ENCODE data around the gene PCDHB7. TPM values are rescaled to one million over a fixed set of nuclear protein-coding genes. Genes with fewer than 3 reads are reported as not detected.

PCDHB7 gene
- 1.2 and 1.3 TPM in 2 replicates for total RNA-seq

GRCh38 chr5:141172381-141173204 is at the start of gene PCDHB7:
Gene PCDHB7, plus strand, starts transcription at chr5:141172644. Its CDS starts 192 bp downstream, at chr5:141172836.

GRCh38 chr5:141135030-141135717 is 37.3 kb upstream of the PCDHB7 start, which contains the start of gene PCDHB5:
Gene PCDHB5, plus strand, starts transcription at chr5:141135206. Its CDS starts 229 bp downstream, at chr5:141135435.

DNA sequence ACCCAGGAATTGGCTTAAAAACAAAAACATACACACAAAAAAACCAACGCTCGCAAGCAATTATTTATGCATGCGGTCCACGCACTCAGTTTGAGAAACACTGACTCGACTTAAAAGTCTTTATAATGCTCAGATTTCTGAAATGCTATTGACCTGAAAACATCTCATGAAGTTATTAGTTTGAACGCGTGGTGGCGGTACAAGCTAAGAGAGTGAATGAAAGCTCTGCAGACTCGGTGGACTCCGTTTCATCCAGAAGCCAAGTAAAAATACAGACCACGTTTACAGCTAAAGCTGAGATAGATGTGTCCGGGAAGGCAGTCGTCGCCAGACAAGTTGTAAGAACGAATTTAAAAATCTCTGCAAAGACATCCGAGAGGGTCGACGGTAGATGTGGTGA is 22.6 kb upstream of the PCDHB7 start, which contains the start of gene PCDHB6:
PCDHB6 (plus strand) TSS at position 246 of the 400 bp plus-strand sequence. CDS start 201 bp downstream, outside the sequence.

DNA sequence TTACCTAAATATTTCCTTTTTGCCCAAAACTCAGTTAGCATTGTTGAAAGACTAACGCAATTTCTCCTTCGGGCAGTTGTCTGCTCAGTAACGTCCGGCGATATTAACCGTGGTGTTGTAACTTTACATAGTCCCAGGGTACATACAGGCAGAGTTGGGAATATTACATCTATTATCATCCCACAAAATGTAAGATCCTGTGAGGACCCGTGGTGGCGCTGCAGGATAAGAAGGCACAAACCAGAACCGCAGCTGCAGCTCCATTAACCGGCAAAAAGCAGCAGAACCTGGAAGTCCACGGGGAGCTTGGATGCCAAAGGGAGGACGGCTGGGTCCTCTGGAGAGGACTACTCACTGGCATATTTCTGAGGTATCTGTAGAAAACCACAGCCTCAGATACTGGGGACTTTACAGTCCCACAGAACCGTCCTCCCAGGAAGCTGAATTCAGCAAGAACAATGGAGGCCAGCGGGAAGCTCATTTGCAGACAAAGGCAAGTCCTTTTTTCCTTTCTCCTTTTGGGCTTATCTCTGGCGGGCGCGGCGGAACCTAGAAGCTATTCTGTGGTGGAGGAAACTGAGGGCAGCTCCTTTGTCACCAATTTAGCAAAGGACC is 5.2 kb downstream of the PCDHB7 start, which contains the start of gene PCDHB8:
PCDHB8 (plus strand) TSS at position 214 of the 615 bp plus-strand sequence; CDS start at position 459, 245 bp downstream.

GRCh38 chr5:141182248-141182647 is 9.8 kb downstream of the PCDHB7 start, which contains the start of gene PCDHB16:
Gene PCDHB16, plus strand, starts transcription at chr5:141182387. Its CDS starts 173 bp downstream, at chr5:141182560.

GRCh38 chr5:141186897-141187512 is 14.6 kb downstream of the PCDHB7 start, which contains the start of gene PCDHB9:
Gene PCDHB9, plus strand, starts transcription at chr5:141187161. Its CDS starts 158 bp downstream, at chr5:141187319.

DNA sequence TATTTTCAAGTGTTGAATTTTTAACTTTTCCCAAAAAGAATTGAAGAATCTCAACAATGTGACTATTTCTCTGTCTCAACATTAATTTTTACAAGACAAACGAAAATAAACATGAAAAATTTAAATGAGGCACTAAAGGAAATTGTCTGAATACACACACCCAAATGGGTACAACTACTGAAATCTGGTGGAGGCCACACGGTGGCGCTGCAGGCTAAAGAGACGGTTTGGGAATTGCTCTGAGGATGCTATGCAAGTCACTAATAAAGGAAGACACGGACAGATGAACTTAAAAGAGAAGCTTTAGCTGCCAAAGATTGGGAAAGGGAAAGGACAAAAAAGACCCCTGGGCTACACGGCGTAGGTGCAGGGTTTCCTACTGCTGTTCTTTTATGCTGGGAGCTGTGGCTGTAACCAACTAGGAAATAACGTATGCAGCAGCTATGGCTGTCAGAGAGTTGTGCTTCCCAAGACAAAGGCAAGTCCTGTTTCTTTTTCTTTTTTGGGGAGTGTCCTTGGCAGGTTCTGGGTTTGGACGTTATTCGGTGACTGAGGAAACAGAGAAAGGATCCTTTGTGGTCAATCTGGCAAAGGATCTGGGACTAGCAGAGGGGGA is 19.8 kb downstream of the PCDHB7 start, which contains the start of gene PCDHB10:
PCDHB10 (plus strand) TSS at position 244 of the 616 bp plus-strand sequence; CDS start at position 444, 200 bp downstream.

GRCh38 chr5:141199359-141200235 is 27.2 kb downstream of the PCDHB7 start, which contains the start of gene PCDHB11:
Gene PCDHB11, plus strand, starts transcription at chr5:141199627. Its CDS starts 148 bp downstream, at chr5:141199775.

GRCh38 chr5:141208478-141208877 is 36.0 kb downstream of the PCDHB7 start, which contains the start of gene PCDHB12:
Gene PCDHB12, plus strand, starts transcription at chr5:141208719. Its CDS starts 189 bp downstream, at chr5:141208908.

GRCh38 chr5:141213656-141214339 is 41.4 kb downstream of the PCDHB7 start, which contains the start of gene PCDHB13:
Gene PCDHB13, plus strand, starts transcription at chr5:141213919. Its CDS starts 205 bp downstream, at chr5:141214124.

GRCh38 chr5:141223112-141223783 is 50.8 kb downstream of the PCDHB7 start, which contains the start of gene PCDHB14:
Gene PCDHB14, plus strand, starts transcription at chr5:141223343. Its CDS starts 163 bp downstream, at chr5:141223506.

Other genes starting within 250 kb of the PCDHB7 start
- 0.25 TPM in 1 of 2 replicates, not detected in the other for gene PCDHAC1, start 246.3 kb upstream of the PCDHB7 start, total RNA-seq
- 0.12 and 0.15 TPM in 2 replicates for gene PCDHAC2, start 206.2 kb upstream of the PCDHB7 start, total RNA-seq
- not detected in 2 replicates for gene PCDHB1, start 121.3 kb upstream of the PCDHB7 start, total RNA-seq
- gene PCDHB2, start 78.0 kb upstream of the PCDHB7 start, total RNA-seq = 1.9 TPM in 2 replicates
- 0.34 and 1.1 TPM in 2 replicates for gene PCDHB3, start 72.2 kb upstream of the PCDHB7 start, total RNA-seq
- gene PCDHB4, start 50.8 kb upstream of the PCDHB7 start, total RNA-seq = 0.64 and 0.75 TPM in 2 replicates
- gene PCDHB5, start 37.4 kb upstream of the PCDHB7 start, total RNA-seq = 1.1 and 2.2 TPM in 2 replicates
- gene PCDHB6, start 22.6 kb upstream of the PCDHB7 start, total RNA-seq = 0.06 and 0.39 TPM in 2 replicates
- 0.12 and 1.1 TPM in 2 replicates for gene PCDHB8, start 5.1 kb downstream of the PCDHB7 start, total RNA-seq
- gene PCDHB16, start 9.7 kb downstream of the PCDHB7 start, total RNA-seq = 0.81 and 1.0 TPM in 2 replicates
- gene PCDHB9, start 14.5 kb downstream of the PCDHB7 start, total RNA-seq = 0.56 and 1.0 TPM in 2 replicates
- 0.56 and 1.2 TPM in 2 replicates for gene PCDHB10, start 19.7 kb downstream of the PCDHB7 start, total RNA-seq
- gene PCDHB11, start 27.0 kb downstream of the PCDHB7 start, total RNA-seq = 0.34 and 0.62 TPM in 2 replicates
- 0.29 and 0.56 TPM in 2 replicates for gene PCDHB12, start 36.1 kb downstream of the PCDHB7 start, total RNA-seq
- 1.4 and 1.7 TPM in 2 replicates for gene PCDHB13, start 41.3 kb downstream of the PCDHB7 start, total RNA-seq
- gene PCDHB14, start 50.7 kb downstream of the PCDHB7 start, total RNA-seq = 1.2 and 2.5 TPM in 2 replicates
- gene PCDHB15, start 72.8 kb downstream of the PCDHB7 start, total RNA-seq = 1.6 and 1.7 TPM in 2 replicates
- 0.12 TPM in 1 of 2 replicates, not detected in the other for gene SLC25A2, start 131.4 kb downstream of the PCDHB7 start, total RNA-seq
- 47.1 and 52.2 TPM in 2 replicates for gene TAF7, start 148.1 kb downstream of the PCDHB7 start, total RNA-seq
- 0.19 and 1.3 TPM in 2 replicates for gene PCDHGA1, start 157.9 kb downstream of the PCDHB7 start, total RNA-seq
- 3.5 and 5.2 TPM in 2 replicates for gene PCDHGA2, start 166.1 kb downstream of the PCDHB7 start, total RNA-seq
- gene PCDHGA3, start 171.2 kb downstream of the PCDHB7 start, total RNA-seq = 5.1 and 8.1 TPM in 2 replicates
- 1.6 and 2.6 TPM in 2 replicates for gene PCDHGB1, start 177.5 kb downstream of the PCDHB7 start, total RNA-seq
- 5.8 and 6.8 TPM in 2 replicates for gene PCDHGA4, start 182.4 kb downstream of the PCDHB7 start, total RNA-seq
- 4.5 and 6.7 TPM in 2 replicates for gene PCDHGB2, start 187.3 kb downstream of the PCDHB7 start, total RNA-seq
- 3.0 and 3.1 TPM in 2 replicates for gene PCDHGA5, start 191.5 kb downstream of the PCDHB7 start, total RNA-seq
- 3.2 and 3.8 TPM in 2 replicates for gene PCDHGB3, start 197.6 kb downstream of the PCDHB7 start, total RNA-seq
- 6.9 and 10.2 TPM in 2 replicates for gene PCDHGA6, start 201.2 kb downstream of the PCDHB7 start, total RNA-seq
- 9.9 and 10.7 TPM in 2 replicates for gene PCDHGA7, start 210.1 kb downstream of the PCDHB7 start, total RNA-seq
- gene PCDHGB4, start 215.1 kb downstream of the PCDHB7 start, total RNA-seq = 14.1 and 14.6 TPM in 2 replicates
- 1.4 and 1.5 TPM in 2 replicates for gene PCDHGA8, start 220.0 kb downstream of the PCDHB7 start, total RNA-seq
- gene PCDHGB5, start 225.3 kb downstream of the PCDHB7 start, total RNA-seq = 32.0 and 38.0 TPM in 2 replicates
- 5.3 and 6.2 TPM in 2 replicates for gene PCDHGA9, start 230.1 kb downstream of the PCDHB7 start, total RNA-seq
- 2.6 and 3.6 TPM in 2 replicates for gene PCDHGB6, start 235.4 kb downstream of the PCDHB7 start, total RNA-seq
- gene PCDHGA10, start 240.3 kb downstream of the PCDHB7 start, total RNA-seq = 8.7 and 11.3 TPM in 2 replicates
- gene PCDHGB7, start 245.0 kb downstream of the PCDHB7 start, total RNA-seq = 19.9 and 21.6 TPM in 2 replicates
- 15.6 and 18.8 TPM in 2 replicates for gene PCDHGA11, start 248.4 kb downstream of the PCDHB7 start, total RNA-seq